GM19351 (cell line): ENCODE data around the gene RAB4A.
"Not testable (repeated sequence)": the region's sequence is repeated elsewhere in the genome, so short reads cannot be mapped to it uniquely, and the experiment has no call there.

ENCODE experiments used
- ATAC-seq: cut with Tn5 transposase; IDR thresholded peaks from one replicate; pipeline ENCODE4 v1.9.1; 2021; ENCODE audit warnings: mild to moderate bottlenecking, moderate library complexity; ENCODE audit not compliant: unreplicated experiment

The RAB4A gene

GRCh38 chr1:229295745-229296144 lies 24.8 kb downstream of the RAB4A start:
- no peak for ATAC-seq

GRCh38 chr1:229296541-229296941 lies 25.6 kb downstream of the RAB4A start:
- ATAC-seq: no peak

- ATAC-seq: no peak
These were observed 26.8 kb downstream of the RAB4A start for GRCh38 chr1:229297746-229298145.

GRCh38 chr1:229298420-229298819 lies 27.5 kb downstream of the RAB4A start:
- ATAC-seq: no peak

GRCh38 chr1:229298887-229299503 lies 28.1 kb downstream of the RAB4A start:
- no peak for ATAC-seq

- ATAC-seq: no peak
These were observed 29.3 kb downstream of the RAB4A start for GRCh38 chr1:229300099-229300757.

GRCh38 chr1:229302740-229303139 lies 31.8 kb downstream of the RAB4A start:
- ATAC-seq: no peak

GRCh38 chr1:229303855-229304254 lies 32.9 kb downstream of the RAB4A start:
- no peak for ATAC-seq

- no peak for ATAC-seq
These were observed 34.5 kb downstream of the RAB4A start for GRCh38 chr1:229305392-229305791.

- no peak for ATAC-seq
These were observed 38.2 kb downstream of the RAB4A start for GRCh38 chr1:229309074-229309473.

GRCh38 chr1:229309684-229310083 lies 38.8 kb downstream of the RAB4A start:
- no peak for ATAC-seq

- no peak for ATAC-seq
These were observed 39.9 kb downstream of the RAB4A start for GRCh38 chr1:229310833-229311232.

GRCh38 chr1:229316166-229316565 lies 45.3 kb downstream of the RAB4A start:
- ATAC-seq: no peak

- ATAC-seq: no peak
These were observed 47.1 kb downstream of the RAB4A start for GRCh38 chr1:229318056-229318455.

GRCh38 chr1:229319487-229319886 lies 48.6 kb downstream of the RAB4A start:
- ATAC-seq: no peak

GRCh38 chr1:229323201-229323600 lies 52.3 kb downstream of the RAB4A start:
- ATAC-seq: no peak

- ATAC-seq: no peak
These were observed 53.1 kb downstream of the RAB4A start for GRCh38 chr1:229323885-229324553.

- ATAC-seq: no peak
These were observed 54.5 kb downstream of the RAB4A start for GRCh38 chr1:229325401-229325800.

- no peak for ATAC-seq
These were observed 55.1 kb downstream of the RAB4A start for GRCh38 chr1:229325853-229326487.

GRCh38 chr1:229326601-229327000 lies 55.7 kb downstream of the RAB4A start:
- no peak for ATAC-seq

- ATAC-seq: not testable (repeated sequence)
These were observed 56.9 kb downstream of the RAB4A start for GRCh38 chr1:229327765-229328164.
